ENCODE results near the gene ARHGEF1.

ARHGEF1 gene

DNA sequence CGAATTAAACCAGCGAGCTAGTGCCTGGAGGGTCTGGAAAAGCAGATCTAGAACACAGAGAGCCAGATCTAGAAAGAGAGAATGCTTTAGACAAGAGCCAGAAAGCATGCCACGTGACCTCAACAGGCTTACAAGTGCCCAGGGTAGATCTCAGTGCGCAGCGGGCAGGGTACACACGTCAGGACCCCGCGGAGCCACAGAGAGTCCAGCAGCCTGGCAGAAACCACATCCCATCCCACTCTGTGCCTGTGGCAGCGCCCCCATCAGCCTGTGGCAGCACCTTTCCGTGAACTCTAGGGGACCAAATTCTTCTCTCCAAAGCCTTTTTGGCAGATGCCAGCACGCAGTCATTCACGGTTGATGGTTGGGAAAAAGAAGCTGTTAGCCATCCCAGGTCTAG lies 5.9 kb downstream of the ARHGEF1 start:
- Histone ChIP-seq H3K36me3 (ENCODE audit: control insufficient read depth, low read depth, low read length) (peaks cover 4% of the 10 kb centered on the region), H3K27ac (ENCODE audit: low read length) (no peak overlapping the region), H3K27me3 (ENCODE audit: control insufficient read depth, insufficient read depth, low read length) (no peaks in the 10 kb centered on the region), H3K9ac (ENCODE audit: low read length) (no peak overlapping the region), H3K4me1 (ENCODE audit: control insufficient read depth, low read depth, low read length) (peaks cover 15% of the 10 kb centered on the region), H3K9me3 (ENCODE audit: control insufficient read depth, low read depth, low read length) (no peaks in the 10 kb centered on the region), H3K4me3 (ENCODE audit: low read length) (no peak overlapping the region)

DNA sequence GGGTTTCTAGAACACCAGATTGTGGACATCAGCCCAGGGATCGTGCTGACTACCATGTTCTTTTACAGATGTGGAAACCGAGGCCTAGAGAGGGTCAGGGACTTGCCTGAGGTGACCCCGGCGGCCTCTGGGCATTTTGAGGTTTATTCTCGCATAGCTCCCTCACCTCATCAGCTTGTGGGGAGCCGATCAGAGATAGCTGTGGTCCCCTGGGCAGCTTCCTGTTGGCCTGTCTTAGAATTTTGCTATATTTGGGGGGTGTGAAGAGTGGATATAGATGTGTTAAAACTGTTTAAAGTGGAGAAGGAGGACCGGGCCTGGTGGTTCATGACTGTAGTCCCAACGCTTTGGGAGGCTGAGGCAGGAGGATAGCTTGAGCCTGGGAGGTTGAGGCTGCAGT lies 6.9 kb downstream of the ARHGEF1 start:
- Histone ChIP-seq H3K27me3 (ENCODE audit: control insufficient read depth, insufficient read depth, low read length) (no peaks in the 10 kb centered on the region), H3K4me1 (ENCODE audit: control insufficient read depth, low read depth, low read length) (peaks cover 15% of the 10 kb centered on the region), H3K27ac (ENCODE audit: low read length) (no peak overlapping the region), H3K4me3 (ENCODE audit: low read length) (no peak overlapping the region), H3K9ac (ENCODE audit: low read length) (no peak overlapping the region), H3K36me3 (ENCODE audit: control insufficient read depth, low read depth, low read length) (peaks cover 4% of the 10 kb centered on the region), H3K9me3 (ENCODE audit: control insufficient read depth, low read depth, low read length) (no peaks in the 10 kb centered on the region)

- no peak overlapping the region for H3K9ac ChIP-seq (ENCODE audit: low read length)
- H3K27me3 ChIP-seq (ENCODE audit: control insufficient read depth, insufficient read depth, low read length), result no peaks in the 10 kb centered on the region
- H3K4me1 ChIP-seq (ENCODE audit: control insufficient read depth, low read depth, low read length), result peaks cover 15% of the 10 kb centered on the region
- H3K9me3 ChIP-seq (ENCODE audit: control insufficient read depth, low read depth, low read length), result no peaks in the 10 kb centered on the region
- no peak overlapping the region for H3K27ac ChIP-seq (ENCODE audit: low read length)
- peaks cover 8% of the 10 kb centered on the region for H3K36me3 ChIP-seq (ENCODE audit: control insufficient read depth, low read depth, low read length)
- no peak overlapping the region for H3K4me3 ChIP-seq (ENCODE audit: low read length)
Measured at GRCh38 chr19:41890936-41891335, 8.0 kb downstream of the ARHGEF1 start.

- Histone ChIP-seq H3K27me3 (ENCODE audit: control insufficient read depth, insufficient read depth, low read length) (no peaks in the 10 kb centered on the region), H3K4me1 (ENCODE audit: control insufficient read depth, low read depth, low read length) (peaks cover 14% of the 10 kb centered on the region), H3K36me3 (ENCODE audit: control insufficient read depth, low read depth, low read length) (peaks cover 8% of the 10 kb centered on the region), H3K27ac (ENCODE audit: low read length) (no peak overlapping the region), H3K9me3 (ENCODE audit: control insufficient read depth, low read depth, low read length) (no peaks in the 10 kb centered on the region), H3K4me3 (ENCODE audit: low read length) (no peak overlapping the region), H3K9ac (ENCODE audit: low read length) (no peak overlapping the region)
Measured at GRCh38 chr19:41892173-41892902, 9.4 kb downstream of the ARHGEF1 start.

DNA sequence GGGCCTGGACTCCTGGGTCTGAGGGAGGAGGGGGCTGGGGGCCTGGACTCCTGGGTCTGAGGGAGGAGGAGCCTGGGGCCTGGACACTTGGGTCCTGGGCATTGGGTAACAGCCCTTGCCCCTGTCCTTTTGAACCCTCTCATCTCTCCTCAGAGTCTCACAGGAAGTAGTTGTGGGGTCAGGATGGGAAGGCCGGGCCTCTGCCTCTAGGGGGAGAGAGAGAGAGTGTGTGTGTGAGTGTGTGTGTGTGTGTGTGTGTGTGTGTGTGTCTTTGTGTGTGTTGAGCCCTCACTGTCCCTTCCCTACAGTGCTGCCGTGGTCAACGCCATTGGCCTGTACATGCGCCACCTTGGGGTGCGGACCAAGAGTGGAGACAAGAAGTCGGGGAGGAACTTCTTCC lies 10.9 kb downstream of the ARHGEF1 start:
- H3K4me3 ChIP-seq (ENCODE audit: low read length), result no peak overlapping the region
- H3K4me1 ChIP-seq (ENCODE audit: control insufficient read depth, low read depth, low read length), result peaks cover 4% of the 10 kb centered on the region
- H3K9ac ChIP-seq (ENCODE audit: low read length), result no peak overlapping the region
- H3K27ac ChIP-seq (ENCODE audit: low read length), result no peak overlapping the region
- H3K36me3 ChIP-seq (ENCODE audit: control insufficient read depth, low read depth, low read length), result peaks cover 12% of the 10 kb centered on the region
- H3K9me3 ChIP-seq (ENCODE audit: control insufficient read depth, low read depth, low read length), result no peaks in the 10 kb centered on the region
- no peaks in the 10 kb centered on the region for H3K27me3 ChIP-seq (ENCODE audit: control insufficient read depth, insufficient read depth, low read length)

DNA sequence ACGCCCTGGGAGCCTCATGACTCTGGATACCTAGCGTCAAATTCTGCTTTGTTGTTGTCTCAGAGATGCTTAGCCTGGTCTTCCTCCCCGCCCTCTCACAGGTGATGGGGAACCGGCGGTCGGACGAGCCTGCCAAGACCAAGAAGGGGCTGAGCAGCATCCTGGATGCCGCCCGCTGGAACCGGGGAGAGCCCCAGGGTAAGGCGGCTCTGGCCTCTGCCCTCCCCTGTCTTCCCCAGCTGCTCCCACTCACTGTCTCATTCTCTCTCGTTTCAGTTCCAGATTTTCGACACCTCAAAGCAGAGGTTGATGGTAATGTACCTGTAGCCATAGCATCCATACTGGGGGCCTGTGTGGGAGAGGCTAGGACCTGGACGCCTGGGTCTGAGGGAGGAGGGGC lies 11.4 kb downstream of the ARHGEF1 start:
- no peaks in the 10 kb centered on the region for H3K27me3 ChIP-seq (ENCODE audit: control insufficient read depth, insufficient read depth, low read length)
- H3K9ac ChIP-seq (ENCODE audit: low read length), result no peak overlapping the region
- peaks cover 4% of the 10 kb centered on the region for H3K4me1 ChIP-seq (ENCODE audit: control insufficient read depth, low read depth, low read length)
- H3K36me3 ChIP-seq (ENCODE audit: control insufficient read depth, low read depth, low read length), result peaks cover 9% of the 10 kb centered on the region
- no peak overlapping the region for H3K4me3 ChIP-seq (ENCODE audit: low read length)
- H3K27ac ChIP-seq (ENCODE audit: low read length), result no peak overlapping the region
- H3K9me3 ChIP-seq (ENCODE audit: control insufficient read depth, low read depth, low read length), result no peaks in the 10 kb centered on the region

GRCh38 chr19:41895745-41896580 lies 13.0 kb downstream of the ARHGEF1 start:
- no peak overlapping the region for H3K4me3 ChIP-seq (ENCODE audit: low read length)
- H3K27ac ChIP-seq (ENCODE audit: low read length), result no peak overlapping the region
- peaks cover 17% of the 10 kb centered on the region for H3K36me3 ChIP-seq (ENCODE audit: control insufficient read depth, low read depth, low read length)
- peaks cover 4% of the 10 kb centered on the region for H3K4me1 ChIP-seq (ENCODE audit: control insufficient read depth, low read depth, low read length)
- no peaks in the 10 kb centered on the region for H3K9me3 ChIP-seq (ENCODE audit: control insufficient read depth, low read depth, low read length)
- H3K27me3 ChIP-seq (ENCODE audit: control insufficient read depth, insufficient read depth, low read length), result no peaks in the 10 kb centered on the region
- no peak overlapping the region for H3K9ac ChIP-seq (ENCODE audit: low read length)

DNA sequence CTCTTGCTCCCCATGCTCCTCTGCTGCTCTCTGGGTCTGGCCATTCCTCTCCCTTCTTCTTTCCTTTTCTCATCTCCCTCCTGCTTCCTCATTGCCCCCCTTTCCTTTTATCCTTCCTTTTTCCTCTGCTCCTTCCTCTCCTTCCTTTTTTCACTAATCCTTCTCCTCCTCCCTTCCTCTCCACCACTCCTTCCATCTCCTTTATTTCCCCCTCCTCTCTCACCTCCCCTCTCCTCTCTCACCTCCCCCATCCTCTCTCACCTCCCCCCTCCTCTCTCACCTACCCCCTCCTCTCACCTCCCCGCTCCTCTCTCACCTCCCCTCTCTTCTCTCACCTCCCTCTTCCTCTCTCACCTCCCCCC lies 13.6 kb downstream of the ARHGEF1 start:
- Histone ChIP-seq H3K36me3 (ENCODE audit: control insufficient read depth, low read depth, low read length) (peaks cover 17% of the 10 kb centered on the region), H3K27ac (ENCODE audit: low read length) (no peak overlapping the region), H3K4me3 (ENCODE audit: low read length) (no peak overlapping the region), H3K9ac (ENCODE audit: low read length) (no peak overlapping the region), H3K4me1 (ENCODE audit: control insufficient read depth, low read depth, low read length) (peaks cover 4% of the 10 kb centered on the region), H3K27me3 (ENCODE audit: control insufficient read depth, insufficient read depth, low read length) (no peaks in the 10 kb centered on the region), H3K9me3 (ENCODE audit: control insufficient read depth, low read depth, low read length) (no peaks in the 10 kb centered on the region)

DNA sequence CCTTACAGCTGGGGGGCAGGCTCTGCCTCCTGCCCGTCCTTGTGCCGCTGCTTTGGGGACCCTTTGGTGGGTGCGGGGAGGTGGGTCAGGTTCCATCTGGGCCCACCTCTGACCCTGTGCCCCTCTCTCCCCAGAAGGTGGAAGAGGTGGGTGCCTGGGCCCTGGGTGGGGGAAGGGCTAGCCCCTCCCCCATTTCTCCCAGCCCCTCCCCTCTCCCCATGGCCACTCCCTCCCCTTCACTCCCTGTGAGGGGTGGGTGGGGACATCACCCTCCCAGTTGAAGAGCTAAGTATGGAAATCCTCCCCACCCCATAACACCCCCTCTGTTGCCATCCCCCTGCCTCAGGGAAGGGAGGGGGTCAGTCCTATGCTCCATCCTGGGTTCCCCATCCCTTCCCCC lies 14.2 kb downstream of the ARHGEF1 start:
- no peaks in the 10 kb centered on the region for H3K9me3 ChIP-seq (ENCODE audit: control insufficient read depth, low read depth, low read length)
- H3K9ac ChIP-seq (ENCODE audit: low read length), result no peak overlapping the region
- H3K27ac ChIP-seq (ENCODE audit: low read length), result no peak overlapping the region
- no peaks in the 10 kb centered on the region for H3K27me3 ChIP-seq (ENCODE audit: control insufficient read depth, insufficient read depth, low read length)
- H3K4me1 ChIP-seq (ENCODE audit: control insufficient read depth, low read depth, low read length), result peaks cover 4% of the 10 kb centered on the region
- no peak overlapping the region for H3K4me3 ChIP-seq (ENCODE audit: low read length)
- H3K36me3 ChIP-seq (ENCODE audit: control insufficient read depth, low read depth, low read length), result peaks cover 21% of the 10 kb centered on the region

DNA sequence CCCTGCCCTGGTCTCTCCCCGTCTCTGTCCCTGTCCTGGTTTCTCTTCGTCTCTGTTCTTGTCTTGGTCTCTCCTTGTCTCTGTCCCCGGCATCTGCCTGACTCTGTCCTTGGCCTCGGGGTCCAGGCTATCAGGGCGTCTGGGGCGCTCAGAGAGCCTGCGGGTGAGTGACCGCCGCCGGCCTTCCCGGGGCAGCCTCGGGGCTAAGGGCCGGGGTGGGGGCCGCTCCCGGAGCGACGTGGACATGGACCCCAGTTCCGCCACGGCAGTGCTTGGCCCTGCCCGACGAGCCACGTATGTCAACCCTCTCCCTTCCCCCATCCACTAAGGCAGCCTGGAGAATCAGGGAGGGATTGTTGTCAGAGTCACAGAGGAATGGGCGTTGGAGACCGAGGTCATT lies 14.8 kb downstream of the ARHGEF1 start:
- H3K9me3 ChIP-seq (ENCODE audit: control insufficient read depth, low read depth, low read length), result no peaks in the 10 kb centered on the region
- H3K27ac ChIP-seq (ENCODE audit: low read length), result no peak overlapping the region
- H3K9ac ChIP-seq (ENCODE audit: low read length), result no peak overlapping the region
- peaks cover 24% of the 10 kb centered on the region for H3K36me3 ChIP-seq (ENCODE audit: control insufficient read depth, low read depth, low read length)
- peaks cover 4% of the 10 kb centered on the region for H3K4me1 ChIP-seq (ENCODE audit: control insufficient read depth, low read depth, low read length)
- no peaks in the 10 kb centered on the region for H3K27me3 ChIP-seq (ENCODE audit: control insufficient read depth, insufficient read depth, low read length)
- H3K4me3 ChIP-seq (ENCODE audit: low read length), result no peak overlapping the region

DNA sequence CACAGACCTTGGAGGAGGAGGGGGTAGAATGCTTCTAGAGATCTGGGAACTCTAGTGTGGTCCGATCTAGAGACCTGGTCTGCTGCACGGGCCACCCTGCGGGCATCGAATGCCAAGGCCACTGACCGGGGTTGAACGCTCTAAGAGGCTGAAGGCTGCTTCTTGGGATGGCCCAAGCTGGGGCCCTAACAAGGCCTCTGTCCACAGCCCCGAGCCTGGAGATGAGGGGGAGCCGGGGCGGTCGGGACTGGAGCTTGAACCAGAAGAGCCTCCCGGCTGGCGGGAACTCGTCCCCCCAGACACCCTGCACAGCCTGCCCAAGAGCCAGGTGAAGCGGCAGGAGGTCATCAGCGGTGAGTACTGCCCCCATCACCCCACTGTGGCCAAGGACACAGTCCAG lies 15.3 kb downstream of the ARHGEF1 start:
- Histone ChIP-seq H3K4me1 (ENCODE audit: control insufficient read depth, low read depth, low read length) (peaks cover 4% of the 10 kb centered on the region), H3K9me3 (ENCODE audit: control insufficient read depth, low read depth, low read length) (no peaks in the 10 kb centered on the region), H3K27me3 (ENCODE audit: control insufficient read depth, insufficient read depth, low read length) (no peaks in the 10 kb centered on the region), H3K27ac (ENCODE audit: low read length) (no peak overlapping the region), H3K9ac (ENCODE audit: low read length) (no peak overlapping the region), H3K4me3 (ENCODE audit: low read length) (no peak overlapping the region), H3K36me3 (ENCODE audit: control insufficient read depth, low read depth, low read length) (peaks cover 25% of the 10 kb centered on the region)
